Ishikawa (cell line): ENCODE measurements around the gene SERPINE3.

ENCODE experiments used
- CREB1 ChIP-seq: IDR thresholded peaks from 2 replicates; pipeline ENCODE4 v1.6.1; 2012; ENCODE audit warnings: low read depth
- RAD21 ChIP-seq: IDR thresholded peaks from 2 replicates; pipeline ENCODE4 v1.6.1; 2012; ENCODE audit warnings: low read depth
- TAF1 ChIP-seq: IDR thresholded peaks from 2 replicates; pipeline ENCODE4 v1.6.1; 2012; ENCODE audit warnings: low read depth, mild to moderate bottlenecking
- TCF12 ChIP-seq: IDR thresholded peaks from 2 replicates; pipeline ENCODE4 v1.6.1; 2012; ENCODE audit warnings: low read depth
- TF ChIP-seq, protein P1 (sequence below): IDR thresholded peaks from 2 replicates; pipeline ENCODE4 v1.6.1; 2012; ENCODE audit warnings: low read depth, mild to moderate bottlenecking

DNA sequence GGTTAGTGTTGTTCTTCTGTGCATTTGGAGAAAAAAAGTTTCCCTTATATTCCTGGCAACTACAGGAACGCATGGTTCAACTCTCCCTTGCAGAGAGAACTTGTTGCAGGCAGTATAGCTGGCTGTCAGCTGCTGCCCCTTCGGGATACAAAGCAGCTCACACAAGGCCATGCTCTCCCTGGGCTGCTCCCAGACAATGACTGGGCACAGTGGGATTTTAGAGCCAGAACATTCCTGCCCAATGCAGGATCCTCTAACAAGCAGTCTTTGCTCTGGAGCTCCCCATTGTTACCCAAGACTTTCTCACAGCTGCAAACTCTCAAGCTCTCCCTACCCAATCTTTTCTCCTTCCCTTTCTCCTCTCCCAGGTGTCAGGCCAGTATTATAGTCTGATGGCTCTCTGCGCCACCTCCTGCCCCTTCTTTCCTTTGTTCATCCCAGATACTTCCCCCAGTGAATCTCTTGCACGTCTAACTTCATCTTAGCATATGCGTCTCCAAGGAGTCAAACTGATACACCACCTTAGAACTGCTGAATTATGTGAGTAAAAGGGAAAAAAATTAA is 27.5 kb upstream of the SERPINE3 start:
- TF ChIP-seq RAD21 (no peak), TCF12 (no peak), CREB1 (no peak), TAF1 (no peak)
- TF ChIP-seq, protein P1, sequence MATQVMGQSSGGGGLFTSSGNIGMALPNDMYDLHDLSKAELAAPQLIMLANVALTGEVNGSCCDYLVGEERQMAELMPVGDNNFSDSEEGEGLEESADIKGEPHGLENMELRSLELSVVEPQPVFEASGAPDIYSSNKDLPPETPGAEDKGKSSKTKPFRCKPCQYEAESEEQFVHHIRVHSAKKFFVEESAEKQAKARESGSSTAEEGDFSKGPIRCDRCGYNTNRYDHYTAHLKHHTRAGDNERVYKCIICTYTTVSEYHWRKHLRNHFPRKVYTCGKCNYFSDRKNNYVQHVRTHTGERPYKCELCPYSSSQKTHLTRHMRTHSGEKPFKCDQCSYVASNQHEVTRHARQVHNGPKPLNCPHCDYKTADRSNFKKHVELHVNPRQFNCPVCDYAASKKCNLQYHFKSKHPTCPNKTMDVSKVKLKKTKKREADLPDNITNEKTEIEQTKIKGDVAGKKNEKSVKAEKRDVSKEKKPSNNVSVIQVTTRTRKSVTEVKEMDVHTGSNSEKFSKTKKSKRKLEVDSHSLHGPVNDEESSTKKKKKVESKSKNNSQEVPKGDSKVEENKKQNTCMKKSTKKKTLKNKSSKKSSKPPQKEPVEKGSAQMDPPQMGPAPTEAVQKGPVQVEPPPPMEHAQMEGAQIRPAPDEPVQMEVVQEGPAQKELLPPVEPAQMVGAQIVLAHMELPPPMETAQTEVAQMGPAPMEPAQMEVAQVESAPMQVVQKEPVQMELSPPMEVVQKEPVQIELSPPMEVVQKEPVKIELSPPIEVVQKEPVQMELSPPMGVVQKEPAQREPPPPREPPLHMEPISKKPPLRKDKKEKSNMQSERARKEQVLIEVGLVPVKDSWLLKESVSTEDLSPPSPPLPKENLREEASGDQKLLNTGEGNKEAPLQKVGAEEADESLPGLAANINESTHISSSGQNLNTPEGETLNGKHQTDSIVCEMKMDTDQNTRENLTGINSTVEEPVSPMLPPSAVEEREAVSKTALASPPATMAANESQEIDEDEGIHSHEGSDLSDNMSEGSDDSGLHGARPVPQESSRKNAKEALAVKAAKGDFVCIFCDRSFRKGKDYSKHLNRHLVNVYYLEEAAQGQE = no peak
